Adipocyte (in vitro differentiated cells): Measurements from ENCODE around the gene EBPL.

Experiments used
- DNase-seq: peaks from one replicate; pipeline ENCODE4 v3.0.0-alpha.2; 2015; ENCODE audit warnings: low read depth
- H3K27me3 ChIP-seq: replicated peaks from 2 replicates; pipeline ENCODE4 v1.7.0; 2013; ENCODE audit warnings: mild to moderate bottlenecking, low read length, moderate library complexity; ENCODE audit not compliant: control insufficient read depth, insufficient read depth
- H3K36me3 ChIP-seq: 2 replicates; pipeline ENCODE4 v1.7.0; 2013; ENCODE audit warnings: low read length, mild to moderate bottlenecking, moderate library complexity; ENCODE audit not compliant: control insufficient read depth, insufficient read depth, severe bottlenecking
- H3K4me1 ChIP-seq: 2 replicates; pipeline ENCODE4 v1.7.0; 2013; ENCODE audit warnings: mild to moderate bottlenecking, low read length, moderate library complexity; ENCODE audit not compliant: control insufficient read depth, insufficient read depth
- H3K4me3 ChIP-seq: 2 replicates; pipeline ENCODE4 v1.7.0; 2013; ENCODE audit warnings: mild to moderate bottlenecking, low read length, moderate library complexity
- H3K9ac ChIP-seq: 2 replicates; pipeline ENCODE4 v1.7.0; 2013; ENCODE audit warnings: mild to moderate bottlenecking, low read length, moderate library complexity
- H3K9me3 ChIP-seq: 2 replicates; pipeline ENCODE4 v1.7.0; 2013; ENCODE audit warnings: mild to moderate bottlenecking, low read length, moderate library complexity; ENCODE audit not compliant: control insufficient read depth

The EBPL gene

DNA sequence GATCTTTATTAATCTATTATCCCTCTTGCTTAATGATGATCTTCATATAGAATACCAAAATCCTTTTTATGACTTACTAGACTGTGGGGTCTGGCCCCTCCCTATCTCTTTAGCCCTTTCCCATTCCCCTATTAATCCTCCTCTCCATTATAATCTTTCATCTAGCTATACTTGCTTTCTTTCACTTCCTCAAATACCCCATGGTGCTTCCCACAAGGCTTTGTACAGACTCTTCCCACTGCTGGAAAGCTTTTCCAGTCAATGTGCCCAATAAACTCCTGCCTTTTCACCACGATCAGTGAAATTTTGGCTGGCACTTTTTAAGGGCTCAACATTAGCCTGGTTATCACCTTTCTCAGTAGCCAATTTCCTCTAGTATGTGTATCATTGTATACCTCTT, 3.2 kb upstream of the EBPL start:
- Histone ChIP-seq H3K4me1 (peaks cover 7% of the 10 kb centered on the region), H3K9me3 (no peaks in the 10 kb centered on the region), H3K36me3 (peaks cover 16% of the 10 kb centered on the region), H3K4me3 (no peak overlapping the region), H3K9ac (no peak overlapping the region), H3K27me3 (no peaks in the 10 kb centered on the region)
- DNase-seq, result no peak

GRCh38 chr13:49693877-49694276, 2.6 kb upstream of the EBPL start:
- no peaks in the 10 kb centered on the region for H3K9me3 ChIP-seq
- H3K4me3 ChIP-seq, result no peak overlapping the region
- no peak for DNase-seq
- H3K27me3 ChIP-seq, result no peaks in the 10 kb centered on the region
- peaks cover 16% of the 10 kb centered on the region for H3K36me3 ChIP-seq
- no peak overlapping the region for H3K9ac ChIP-seq
- peaks cover 7% of the 10 kb centered on the region for H3K4me1 ChIP-seq

GRCh38 chr13:49693191-49693733, 2.0 kb upstream of the EBPL start:
- Histone ChIP-seq H3K9me3 (no peaks in the 10 kb centered on the region), H3K4me3 (no peak overlapping the region), H3K36me3 (peaks cover 16% of the 10 kb centered on the region), H3K4me1 (peaks cover 7% of the 10 kb centered on the region), H3K27me3 (no peaks in the 10 kb centered on the region), H3K9ac (no peak overlapping the region)
- DNase-seq, result no peak

DNA sequence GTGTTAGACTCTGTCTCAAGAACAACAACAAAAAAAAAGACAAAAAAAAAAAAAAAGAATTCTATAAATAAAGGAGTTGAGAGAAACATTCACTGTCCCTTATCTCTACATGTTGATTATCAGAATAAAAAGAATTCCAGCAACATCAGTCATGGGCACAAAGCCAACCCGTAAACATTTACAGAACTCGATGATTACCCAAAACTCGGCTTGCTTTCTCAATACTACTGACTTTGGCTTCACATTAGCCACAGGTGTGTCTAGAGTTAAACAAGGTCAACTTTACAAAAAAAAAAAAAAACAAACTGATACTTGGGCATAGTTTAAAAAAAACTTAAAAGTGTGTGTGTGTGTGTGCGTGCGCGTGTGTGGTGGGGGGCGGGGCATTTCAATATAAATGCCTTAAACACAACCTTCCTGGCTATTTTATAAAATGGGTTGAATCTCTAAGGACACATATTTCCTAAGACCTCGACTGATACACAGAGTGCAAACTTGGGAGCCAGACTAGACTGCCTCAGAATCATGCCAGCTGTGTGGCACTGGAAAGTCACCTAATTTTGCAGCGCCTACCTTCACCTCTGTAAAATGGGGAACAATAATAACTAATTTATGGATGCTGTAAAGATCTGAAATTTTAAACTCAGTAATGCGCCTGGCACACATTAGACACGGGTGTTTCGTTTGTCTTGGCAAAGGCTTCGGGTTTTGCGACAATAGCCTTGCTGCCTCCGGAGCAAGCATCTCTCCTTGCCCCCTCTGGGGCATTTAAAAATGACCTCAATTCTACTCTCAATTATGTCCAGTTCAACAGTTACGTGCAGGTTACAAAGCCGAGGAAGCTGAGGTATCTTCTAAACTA, 922 bp downstream of the EBPL start:
- Histone ChIP-seq H3K36me3 (peaks cover 6% of the 10 kb centered on the region), H3K4me3 (peak overlapping the region; percentile 90)

DNA sequence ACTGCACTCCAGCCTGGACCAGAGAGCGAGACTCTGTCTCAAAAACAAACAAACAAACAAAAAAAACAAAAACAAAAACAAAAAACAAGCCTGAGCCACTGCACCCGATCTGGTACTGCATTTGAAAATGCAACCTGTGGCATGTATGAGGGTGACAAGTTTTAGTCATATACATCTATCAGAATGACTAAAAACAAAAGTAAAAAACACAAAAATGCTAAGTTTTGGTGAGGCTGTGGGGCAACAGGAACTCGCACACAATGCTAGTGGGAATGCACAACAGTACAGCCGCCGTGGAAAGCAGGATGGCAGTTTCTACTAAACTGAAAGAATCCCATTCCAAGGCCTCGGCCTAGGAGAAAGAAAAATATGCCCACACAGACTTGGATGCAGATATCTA, 7.8 kb downstream of the EBPL start:
- Histone ChIP-seq H3K9me3 (no peaks in the 10 kb centered on the region), H3K4me1 (no peaks in the 10 kb centered on the region), H3K36me3 (peaks cover 9% of the 10 kb centered on the region), H3K4me3 (no peak overlapping the region), H3K27me3 (no peaks in the 10 kb centered on the region), H3K9ac (no peak overlapping the region)
- DNase-seq, result no peak

More for the DNA sequence above, 922 bp downstream of the EBPL start:
- Histone ChIP-seq H3K9me3 (no peaks in the 10 kb centered on the region), H3K4me1 (peaks cover 7% of the 10 kb centered on the region), H3K27me3 (no peaks in the 10 kb centered on the region), H3K9ac (peak overlapping the region; percentile 82)
- peak; percentile 52 for DNase-seq

DNA sequence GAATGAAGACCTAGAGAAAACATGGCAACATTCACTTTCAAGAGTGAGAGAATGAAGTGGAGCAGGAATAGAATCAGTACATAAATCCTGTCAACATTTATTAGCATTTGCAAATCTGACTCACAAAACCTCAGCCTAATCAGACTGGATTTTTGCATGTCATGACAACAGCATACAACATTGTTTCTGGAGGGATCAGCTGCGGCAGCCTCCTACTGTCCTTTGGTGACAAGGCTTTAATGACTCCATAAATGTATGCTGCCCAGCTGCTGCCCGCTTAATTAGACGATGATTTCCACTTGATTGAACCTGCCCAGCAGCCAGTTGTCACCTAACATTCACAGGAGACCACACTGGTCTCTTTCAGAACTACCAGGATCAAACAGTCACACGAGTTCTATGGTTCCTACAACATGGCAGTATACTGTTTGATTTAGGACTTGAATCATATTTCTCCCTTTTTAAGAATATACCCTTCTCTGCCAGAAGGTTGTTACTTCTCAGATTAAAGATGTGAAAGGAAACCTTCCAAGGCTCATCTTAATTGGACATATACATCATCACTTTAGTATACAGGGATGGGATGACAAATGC, 9.3 kb downstream of the EBPL start:
- Histone ChIP-seq H3K27me3 (no peaks in the 10 kb centered on the region), H3K36me3 (peaks cover 2% of the 10 kb centered on the region), H3K9ac (no peak overlapping the region), H3K4me3 (no peak overlapping the region), H3K4me1 (no peaks in the 10 kb centered on the region), H3K9me3 (no peaks in the 10 kb centered on the region)
- no peak for DNase-seq

- H3K27me3 ChIP-seq, result no peaks in the 10 kb centered on the region
- no peaks in the 10 kb centered on the region for H3K4me1 ChIP-seq
- peak; percentile 55 for DNase-seq
- H3K9ac ChIP-seq, result no peak overlapping the region
- H3K9me3 ChIP-seq, result no peaks in the 10 kb centered on the region
- peaks cover 2% of the 10 kb centered on the region for H3K36me3 ChIP-seq
- H3K4me3 ChIP-seq, result no peak overlapping the region
Observed at GRCh38 chr13:49679246-49679645, 12.0 kb downstream of the EBPL start.

DNA sequence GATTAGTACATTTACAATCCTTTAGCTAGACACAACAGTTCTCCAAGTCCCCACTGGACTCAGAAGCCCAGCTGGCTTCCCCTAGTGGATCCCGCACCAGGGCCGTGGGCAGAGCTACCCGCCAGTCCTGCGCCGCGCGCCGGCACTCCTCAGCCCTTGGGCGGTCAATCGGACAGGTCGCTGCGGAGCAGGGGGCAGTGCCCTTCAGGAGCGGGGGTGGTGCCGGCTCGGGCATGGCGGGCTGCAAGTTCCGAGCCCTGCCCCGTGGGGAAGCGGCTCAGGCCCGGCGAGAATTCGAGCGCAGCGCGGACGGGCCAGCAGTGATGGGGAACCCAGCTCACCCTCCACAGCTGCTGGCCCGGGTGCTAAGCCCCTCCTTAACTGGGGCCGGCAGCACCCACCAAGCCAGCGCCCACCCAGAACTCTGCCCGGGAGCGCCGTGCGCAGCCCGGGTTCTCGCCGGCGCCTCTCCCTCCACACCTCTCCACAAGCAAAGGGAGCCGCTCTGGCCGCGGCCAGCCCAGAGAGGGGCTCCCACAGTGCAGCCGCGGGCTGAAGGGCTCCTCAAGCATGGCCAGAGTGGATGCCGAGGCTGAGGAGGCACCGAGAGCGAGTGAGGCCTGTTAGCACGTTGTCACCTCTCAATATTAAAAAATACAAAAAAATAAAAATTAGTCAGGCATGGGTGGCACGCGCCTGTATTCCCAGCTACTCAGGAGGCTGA, 12.9 kb downstream of the EBPL start:
- Histone ChIP-seq H3K36me3 (peaks cover 2% of the 10 kb centered on the region), H3K4me3 (no peak overlapping the region), H3K27me3 (no peaks in the 10 kb centered on the region), H3K9me3 (no peaks in the 10 kb centered on the region), H3K4me1 (no peaks in the 10 kb centered on the region), H3K9ac (no peak overlapping the region)
- no peak for DNase-seq

DNA sequence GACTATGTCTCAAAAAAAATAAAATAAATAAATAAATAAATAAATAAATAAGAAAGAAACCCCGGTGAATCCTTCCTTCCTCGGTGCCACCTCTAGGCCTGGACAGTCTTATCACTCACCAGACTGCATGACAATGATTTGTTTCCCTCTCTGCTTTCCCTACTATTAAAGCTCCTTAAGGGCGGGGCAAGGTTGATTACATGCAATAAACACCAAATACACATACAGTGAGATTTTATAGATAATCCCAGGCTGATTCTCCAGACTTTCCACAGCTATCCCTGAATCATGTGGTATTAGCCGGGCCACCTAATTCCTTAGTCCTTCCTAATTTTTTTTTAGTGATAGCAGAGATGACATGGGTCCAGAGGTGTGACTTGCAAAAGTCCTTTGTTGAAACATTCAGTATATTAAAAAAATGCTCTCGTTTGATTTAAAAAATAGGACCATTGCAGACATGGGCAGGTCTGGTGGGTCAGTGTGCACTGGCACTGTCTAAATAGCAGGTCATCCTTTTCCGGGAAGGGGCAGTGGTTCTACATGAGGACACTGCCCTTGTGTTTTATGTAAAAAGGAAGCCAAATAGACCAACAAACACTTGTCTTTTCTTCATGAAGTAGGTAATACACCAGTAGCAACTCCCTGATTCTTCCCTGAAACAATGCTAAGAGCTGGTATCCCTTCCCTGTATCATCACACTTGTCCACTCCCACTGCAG, 14.5 kb downstream of the EBPL start:
- no peak overlapping the region for H3K9ac ChIP-seq
- no peaks in the 10 kb centered on the region for H3K9me3 ChIP-seq
- H3K4me3 ChIP-seq, result no peak overlapping the region
- no peak for DNase-seq
- H3K36me3 ChIP-seq, result peaks cover 2% of the 10 kb centered on the region
- H3K27me3 ChIP-seq, result no peaks in the 10 kb centered on the region
- no peaks in the 10 kb centered on the region for H3K4me1 ChIP-seq

DNA sequence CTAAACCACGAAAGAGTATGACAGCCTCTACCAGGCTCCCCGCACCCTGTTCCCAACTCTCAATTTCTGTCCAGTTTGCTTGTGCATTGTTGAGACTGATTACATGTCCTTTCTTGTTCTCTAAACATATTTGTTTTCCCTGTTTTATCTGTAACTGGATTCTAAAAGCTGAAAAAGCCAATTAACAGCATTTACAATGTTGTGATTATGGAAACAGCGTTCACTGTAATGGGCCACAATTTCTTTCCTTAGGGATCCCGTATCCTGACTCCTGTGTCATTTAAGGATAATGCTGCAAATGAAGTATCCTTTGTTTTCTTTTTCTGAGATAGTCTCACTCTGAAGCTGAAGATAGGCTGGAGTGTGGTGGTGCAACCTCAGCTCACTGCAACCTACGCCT, 20.5 kb downstream of the EBPL start:
- Histone ChIP-seq H3K36me3 (peaks cover 13% of the 10 kb centered on the region), H3K9ac (no peak overlapping the region), H3K4me3 (no peak overlapping the region), H3K9me3 (no peaks in the 10 kb centered on the region), H3K4me1 (no peaks in the 10 kb centered on the region), H3K27me3 (no peaks in the 10 kb centered on the region)
- no peak for DNase-seq
